ENCODE measurements around the gene AEBP1. TPM values are rescaled to one million over a fixed set of nuclear protein-coding genes. Genes with fewer than 3 reads are reported as not detected.

Gene AEBP1
- total and polyA plus RNA-seq, 8 donors, result 14.6 to 179 (median 41.2) TPM

- 69 to 79% (median 77%) methylated on average over 17 to 22 of the region's 22 CpGs for WGBS, 5 donors
- no peaks in the 10 kb centered on the region for H3K36me3 ChIP-seq
- no peaks in the 10 kb centered on the region for H3K9me3 ChIP-seq
- no peaks in the 10 kb centered on the region for H3K4me1 ChIP-seq
- no peak overlapping the region for H3K4me3 ChIP-seq
- TF ChIP-seq EP300 (IDR thresholded peaks at IDR 0.05) (no peak), CTCF (IDR thresholded peaks at IDR 0.05) (no peak)
- no peak for DNase-seq
- no peak overlapping the region for H3K27ac ChIP-seq
- H3K27me3 ChIP-seq, result peaks cover 0 to 3% (median 0%) of the 10 kb centered on the region in 3 donors
- intact Hi-C loops (cut with DNase I; ENCODE audit: low total_unique reads), result no loop called here
These were observed 49.1 kb downstream of the AEBP1 start for GRCh38 chr7:44152971-44153947.

- no peak for DNase-seq
- Histone ChIP-seq H3K36me3 (no peaks in the 10 kb centered on the region), H3K27me3 (peaks cover 0 to 3% (median 0%) of the 10 kb centered on the region in 3 donors), H3K9me3 (no peaks in the 10 kb centered on the region), H3K4me3 (no peak overlapping the region), H3K4me1 (no peaks in the 10 kb centered on the region), H3K27ac (no peak overlapping the region)
- intact Hi-C loops (cut with DNase I; ENCODE audit: low total_unique reads), result no loop called here
- TF ChIP-seq POLR2A (IDR thresholded peaks at IDR 0.05) (no peak), POLR2AphosphoS5 (IDR thresholded peaks at IDR 0.05) (no peak), EP300 (IDR thresholded peaks at IDR 0.05) (no peak), CTCF (IDR thresholded peaks at IDR 0.05) (no peak)
- WGBS, 5 donors, result 80 to 95% (median 85%) methylated on average over 5 of the region's 5 CpGs
These were observed 49.8 kb downstream of the AEBP1 start for GRCh38 chr7:44153948-44154335.

GRCh38 chr7:44154703-44155102 is 50.6 kb downstream of the AEBP1 start:
- no peak overlapping the region for H3K4me3 ChIP-seq
- H3K27ac ChIP-seq, result no peak overlapping the region
- peaks cover 0 to 3% (median 0%) of the 10 kb centered on the region in 3 donors for H3K27me3 ChIP-seq
- no peaks in the 10 kb centered on the region for H3K9me3 ChIP-seq
- DNase-seq, result no peak
- 49 to 74% (median 70%) methylated on average over 3 of the region's 3 CpGs for WGBS, 5 donors
- TF ChIP-seq CTCF (IDR thresholded peaks at IDR 0.05), result no peak
- TF ChIP-seq POLR2A (IDR thresholded peaks at IDR 0.05), result no peak
- no peak for TF ChIP-seq POLR2AphosphoS5 (IDR thresholded peaks at IDR 0.05)
- no peak for TF ChIP-seq EP300 (IDR thresholded peaks at IDR 0.05)
- no peaks in the 10 kb centered on the region for H3K4me1 ChIP-seq
- intact Hi-C loops (cut with DNase I; ENCODE audit: low total_unique reads), result no loop called here
- no peaks in the 10 kb centered on the region for H3K36me3 ChIP-seq

- no peaks in the 10 kb centered on the region for H3K9me3 ChIP-seq
- H3K4me1 ChIP-seq, result no peaks in the 10 kb centered on the region
- DNase-seq, result no peak
- H3K4me3 ChIP-seq, result no peak overlapping the region
- H3K27ac ChIP-seq, result no peak overlapping the region
- 64 to 75% (median 70%) methylated on average over 6 to 8 of the region's 8 CpGs for WGBS, 5 donors
- peaks cover 0 to 3% (median 0%) of the 10 kb centered on the region in 3 donors for H3K27me3 ChIP-seq
- intact Hi-C loops (cut with DNase I; ENCODE audit: low total_unique reads), result no loop called here
- TF ChIP-seq CTCF (IDR thresholded peaks at IDR 0.05) (no peak), EP300 (IDR thresholded peaks at IDR 0.05) (no peak), POLR2A (IDR thresholded peaks at IDR 0.05) (no peak), POLR2AphosphoS5 (IDR thresholded peaks at IDR 0.05) (no peak)
- H3K36me3 ChIP-seq, result no peaks in the 10 kb centered on the region
These were observed 51.3 kb downstream of the AEBP1 start for GRCh38 chr7:44155191-44156185.
